Uterus (tissue), 2 donors: ENCODE results near the gene PLXNC1.

Experiments used
- POLR2A ChIP-seq, 2 donors: fragments of 450-650 bp; IDR thresholded peaks; one replicate each; pipeline ENCODE4 v1.6.1; 2016; ENCODE audit warnings: antibody characterized with exemption in 2 of 2, mild to moderate bottlenecking in 1 of 2, moderate library complexity in 1 of 2
- TF ChIP-seq, protein P1 (sequence below), 4 experiments: fragments of 200-600 bp in 2 of 4; fragments of 450-650 bp in 2 of 4; sonication (generic) in 2 of 4; IDR thresholded peaks; one replicate each; pipeline ENCODE4 v1.5.1; 2016 to 2019; ENCODE audit warnings: antibody characterized with exemption in 4 of 4, mild to moderate bottlenecking in 2 of 4, moderate library complexity in 1 of 4

DNA sequence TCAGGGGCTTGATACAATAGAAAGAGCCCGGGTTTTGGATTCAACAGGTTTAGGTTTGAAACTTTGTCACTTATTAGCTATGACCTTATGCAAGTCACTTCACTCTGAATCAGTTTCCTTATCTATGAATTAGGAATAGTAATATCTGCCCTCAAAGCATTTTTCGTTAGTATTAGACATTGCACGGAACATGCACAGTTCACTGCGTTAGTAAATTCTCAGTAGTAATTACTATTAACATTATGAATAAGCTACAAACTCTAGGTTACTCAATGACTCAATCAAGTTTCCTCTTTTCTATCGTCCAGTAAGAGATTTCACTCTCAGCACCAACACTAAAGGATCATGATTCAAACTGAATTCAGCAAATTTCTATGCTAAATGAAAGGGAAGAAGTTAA is 161.0 kb downstream of the PLXNC1 start:
- TF ChIP-seq, protein P1, sequence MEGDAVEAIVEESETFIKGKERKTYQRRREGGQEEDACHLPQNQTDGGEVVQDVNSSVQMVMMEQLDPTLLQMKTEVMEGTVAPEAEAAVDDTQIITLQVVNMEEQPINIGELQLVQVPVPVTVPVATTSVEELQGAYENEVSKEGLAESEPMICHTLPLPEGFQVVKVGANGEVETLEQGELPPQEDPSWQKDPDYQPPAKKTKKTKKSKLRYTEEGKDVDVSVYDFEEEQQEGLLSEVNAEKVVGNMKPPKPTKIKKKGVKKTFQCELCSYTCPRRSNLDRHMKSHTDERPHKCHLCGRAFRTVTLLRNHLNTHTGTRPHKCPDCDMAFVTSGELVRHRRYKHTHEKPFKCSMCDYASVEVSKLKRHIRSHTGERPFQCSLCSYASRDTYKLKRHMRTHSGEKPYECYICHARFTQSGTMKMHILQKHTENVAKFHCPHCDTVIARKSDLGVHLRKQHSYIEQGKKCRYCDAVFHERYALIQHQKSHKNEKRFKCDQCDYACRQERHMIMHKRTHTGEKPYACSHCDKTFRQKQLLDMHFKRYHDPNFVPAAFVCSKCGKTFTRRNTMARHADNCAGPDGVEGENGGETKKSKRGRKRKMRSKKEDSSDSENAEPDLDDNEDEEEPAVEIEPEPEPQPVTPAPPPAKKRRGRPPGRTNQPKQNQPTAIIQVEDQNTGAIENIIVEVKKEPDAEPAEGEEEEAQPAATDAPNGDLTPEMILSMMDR (IDR thresholded peaks at IDR 0.05): no peak
- TF ChIP-seq POLR2A (IDR thresholded peaks at IDR 0.05): no peak
